Stimulated activated CD8-positive, alpha-beta memory T cell treated with anti-CD3 and anti-CD28 coated beads, Interleukin-2, amount 100 ng/mL, for 48 hours (primary cell): Measurements from ENCODE around the gene RNF113B.

ENCODE experiments used
- DNase-seq, 2 donors: peaks; one replicate each; pipeline ENCODE4 v3.0.0-alpha.2; 2020; ENCODE audit warnings: low read depth in 2 of 2

The RNF113B gene

DNA sequence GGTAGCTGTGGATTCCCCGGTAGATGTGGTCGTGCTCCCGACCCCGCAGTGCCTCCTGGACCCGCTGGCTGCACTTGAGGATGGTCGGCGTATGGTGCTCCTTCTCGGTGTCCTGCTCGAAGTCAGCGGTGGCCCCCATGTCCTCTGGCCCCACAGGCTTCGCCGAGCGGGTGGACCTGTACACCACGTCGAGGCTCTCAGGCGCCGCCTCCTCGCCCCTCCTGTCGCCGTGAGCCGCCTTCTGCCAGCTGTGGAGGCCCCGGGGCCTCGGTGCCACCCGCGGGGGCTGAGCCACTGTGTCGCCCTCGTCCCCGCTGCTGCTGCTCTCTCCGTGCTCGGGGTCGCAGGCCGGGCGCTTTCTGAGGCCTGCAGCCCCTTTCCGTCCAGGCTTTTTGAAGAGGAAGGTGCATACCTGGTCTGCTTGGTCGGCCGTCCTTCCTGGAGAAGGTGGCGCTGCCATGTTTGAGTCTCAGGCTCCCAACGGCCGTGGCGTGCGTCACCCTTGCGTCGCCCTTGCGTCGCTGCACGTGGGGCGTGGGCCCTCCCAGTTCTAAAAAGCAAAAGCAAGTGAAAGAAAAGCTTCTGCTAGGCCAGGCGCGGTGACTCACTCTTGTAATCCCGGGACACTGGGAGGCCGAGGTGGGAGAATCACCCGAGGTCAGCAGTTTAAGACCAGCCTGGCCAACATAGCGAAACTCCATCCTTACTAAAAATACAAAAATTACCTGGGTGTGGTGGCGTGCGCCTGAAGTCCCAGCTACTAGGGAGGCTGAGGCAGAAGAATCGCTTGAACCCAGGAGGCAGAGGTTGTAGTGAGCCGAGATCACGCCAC lies at the start of gene RNF113B:
RNF113B (minus strand) TSS at position 493 of the 832 bp plus-strand sequence; CDS start at position 460, 33 bp downstream.
- DNase-seq, result no peak

- DNase-seq, result no peak
Observed at GRCh38 chr13:98226496-98226895, 49.4 kb upstream of the RNF113B start.

- DNase-seq, result no peak
Observed at GRCh38 chr13:98225036-98225940, 48.2 kb upstream of the RNF113B start.

GRCh38 chr13:98224557-98224956 lies 47.5 kb upstream of the RNF113B start:
- DNase-seq, result no peak

DNA sequence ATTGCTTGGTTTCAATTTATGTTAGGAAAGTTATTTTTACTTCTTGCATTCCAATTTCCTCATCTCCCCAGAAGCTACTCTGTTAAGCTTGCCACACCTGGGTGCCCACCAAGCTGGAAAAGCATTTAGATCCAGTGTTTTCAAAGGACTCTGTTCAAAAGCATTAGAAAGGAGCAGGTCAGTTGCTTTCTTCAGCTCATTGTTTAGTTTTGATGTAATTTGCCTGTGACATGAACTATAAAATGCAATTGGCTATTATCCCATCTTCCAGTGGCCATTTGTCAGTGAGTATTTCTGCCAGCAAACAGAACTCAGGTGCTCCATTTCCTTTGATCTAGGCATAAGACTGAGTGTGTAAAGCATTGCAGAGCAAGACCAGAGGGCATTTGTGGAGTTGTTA lies 46.7 kb upstream of the RNF113B start:
- no peak for DNase-seq

- DNase-seq, result no peak
Observed at GRCh38 chr13:98222816-98223215, 45.7 kb upstream of the RNF113B start.

GRCh38 chr13:98222081-98222554 lies 45.0 kb upstream of the RNF113B start:
- no peak for DNase-seq

GRCh38 chr13:98221234-98221633 lies 44.2 kb upstream of the RNF113B start:
- no peak for DNase-seq

GRCh38 chr13:98220271-98220791 lies 43.3 kb upstream of the RNF113B start:
- no peak for DNase-seq

DNA sequence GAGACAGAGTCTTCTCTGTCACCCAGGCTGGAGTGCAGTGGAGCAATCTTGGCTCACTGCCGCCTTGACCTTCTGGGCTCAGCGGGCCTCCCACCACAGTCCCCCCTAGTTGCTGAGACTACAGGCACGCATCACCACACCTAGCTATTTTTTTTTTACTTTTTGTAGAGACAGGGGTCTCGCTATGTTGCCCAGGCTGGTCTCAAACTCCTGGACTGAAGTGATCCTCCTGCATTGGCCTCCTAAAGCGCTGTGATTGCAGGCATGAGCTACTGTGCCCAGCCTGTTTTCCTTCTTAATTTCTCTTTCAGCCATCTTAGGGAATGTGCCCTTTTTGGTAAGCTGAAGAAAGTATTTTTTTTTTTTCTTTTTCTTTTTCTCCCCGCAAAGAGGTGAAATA lies 42.6 kb upstream of the RNF113B start:
- DNase-seq, result no peak

- DNase-seq, result no peak
Observed at GRCh38 chr13:98217597-98217996, 40.5 kb upstream of the RNF113B start.

DNA sequence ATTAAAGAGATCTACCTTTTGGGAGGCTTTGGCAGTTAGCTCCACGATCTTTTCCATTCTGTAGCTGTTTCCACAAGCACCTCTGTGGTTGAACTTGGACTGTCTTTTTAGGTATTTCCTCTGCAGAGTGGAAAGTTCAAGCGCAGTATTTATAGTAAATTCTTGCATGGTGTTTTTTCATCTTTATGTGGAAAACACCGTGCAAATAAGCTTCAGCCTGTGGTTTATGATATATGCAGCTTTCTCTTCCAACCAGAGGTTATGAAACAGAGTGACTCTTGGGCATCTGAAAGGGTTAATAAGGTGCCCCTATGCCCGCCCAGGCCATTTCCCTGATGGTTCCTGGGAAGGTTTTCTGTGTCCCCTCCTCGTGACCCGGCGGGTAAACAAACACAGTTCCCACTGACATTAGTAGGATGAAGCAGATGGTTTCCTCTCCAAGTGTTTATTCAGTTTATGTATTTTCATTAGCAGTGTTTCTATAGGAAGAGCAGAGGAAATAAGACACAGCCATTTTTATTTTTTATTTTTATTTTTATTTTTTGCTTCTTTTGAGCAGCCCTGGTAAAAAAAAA lies 39.7 kb upstream of the RNF113B start:
- no peak for DNase-seq

DNA sequence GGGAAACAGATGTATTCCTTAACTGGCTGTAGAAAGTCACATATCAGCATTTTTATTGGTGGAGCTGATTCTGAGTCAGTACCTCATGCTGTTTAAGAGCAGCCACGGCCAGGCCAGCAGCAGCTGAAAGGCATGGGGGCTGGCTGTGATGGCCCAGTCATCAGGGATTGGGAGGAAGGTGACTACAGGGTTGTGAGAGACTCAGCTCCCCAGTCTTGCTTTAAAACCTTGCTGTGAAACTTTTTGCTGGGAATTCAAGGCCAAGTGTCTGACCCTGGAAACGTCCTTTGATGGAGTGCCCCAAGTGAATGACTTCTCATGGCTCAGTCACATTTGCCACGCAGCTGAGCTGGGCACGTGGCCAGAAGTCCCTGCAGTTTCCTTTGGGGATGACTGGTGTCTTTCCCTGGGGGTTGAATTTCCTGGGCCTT lies 39.1 kb upstream of the RNF113B start:
- no peak for DNase-seq

DNA sequence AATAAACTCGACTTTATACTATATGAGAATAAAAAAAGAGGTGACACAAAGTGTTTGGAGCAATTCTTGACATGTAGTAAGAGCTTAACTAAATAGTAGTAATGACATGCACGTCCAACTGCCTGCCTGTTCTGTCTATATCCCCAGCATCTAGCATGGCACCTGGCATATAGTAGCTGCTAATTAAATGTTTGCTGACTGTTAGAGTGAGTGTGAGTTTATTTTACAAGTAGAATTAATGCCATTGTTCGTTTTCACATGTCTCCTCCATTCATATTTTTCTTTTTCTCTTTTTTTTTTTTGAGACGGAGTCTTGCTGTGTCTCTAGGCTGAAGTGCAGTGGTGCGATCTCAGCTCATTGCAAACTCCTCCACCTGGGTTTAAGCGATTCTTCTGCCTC lies 38.4 kb upstream of the RNF113B start:
- DNase-seq, result no peak

- DNase-seq, result no peak
Observed at GRCh38 chr13:98214707-98215106, 37.6 kb upstream of the RNF113B start.

GRCh38 chr13:98214008-98214643 lies 37.1 kb upstream of the RNF113B start:
- DNase-seq, result no peak

DNA sequence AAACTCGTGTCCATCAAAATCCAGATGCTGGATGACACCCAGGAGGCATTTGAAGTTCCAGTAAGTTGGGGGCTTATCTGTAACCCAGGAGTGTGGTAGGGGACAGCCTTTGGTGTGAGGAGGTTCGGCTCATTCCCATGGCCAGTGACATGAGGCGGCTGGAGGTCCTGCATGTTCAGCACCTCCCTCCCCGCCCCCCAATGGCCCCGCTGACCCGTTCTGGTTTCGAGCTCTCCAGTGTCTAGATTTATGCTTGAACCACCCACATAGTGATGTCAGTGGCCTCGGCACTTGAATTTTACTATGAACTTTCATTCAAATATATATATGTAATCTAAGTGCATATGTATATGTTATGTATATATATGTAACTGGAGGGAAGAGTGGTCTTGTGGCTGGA lies 36.3 kb upstream of the RNF113B start:
- DNase-seq, result no peak

DNA sequence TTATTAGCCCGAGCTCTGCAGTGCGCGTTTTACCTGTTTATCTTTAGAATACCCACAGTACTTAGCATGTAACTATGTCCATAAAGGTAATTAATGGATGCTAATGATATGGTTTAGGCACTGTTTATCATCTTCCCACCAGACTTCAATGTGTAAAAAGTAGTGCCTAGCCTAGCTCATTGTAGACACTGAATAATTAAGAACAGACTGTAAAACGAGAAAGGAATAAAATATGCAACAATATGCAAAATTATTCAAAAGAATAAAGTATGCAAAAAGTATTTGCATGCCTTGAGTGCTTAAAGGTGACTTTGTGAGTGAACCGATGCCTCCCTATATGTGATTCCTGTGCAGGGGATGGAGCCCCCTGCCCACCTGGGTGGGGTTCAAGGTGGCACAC lies 35.7 kb upstream of the RNF113B start:
- DNase-seq, result no peak

GRCh38 chr13:98208606-98209005 lies 31.5 kb upstream of the RNF113B start:
- no peak for DNase-seq

DNA sequence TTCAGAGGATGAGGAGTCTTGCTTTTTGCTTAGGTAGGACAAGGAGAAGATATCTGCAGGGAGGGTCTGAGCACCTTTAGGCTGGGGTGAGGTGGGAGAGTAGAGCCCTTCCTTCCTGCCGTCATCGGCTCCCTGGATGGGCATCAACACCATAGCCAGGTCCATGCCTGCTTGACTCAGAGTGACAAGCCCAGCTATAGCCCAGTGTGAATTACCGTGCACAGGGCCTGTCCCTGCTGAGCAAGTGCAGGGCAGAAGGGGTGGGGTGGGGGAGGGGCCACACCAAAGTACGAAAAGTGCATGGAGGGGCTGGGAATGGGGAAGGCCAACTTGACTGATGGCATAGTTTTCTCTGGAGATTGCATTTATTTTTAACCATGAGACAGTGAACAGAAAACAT lies 30.3 kb upstream of the RNF113B start:
- DNase-seq, result no peak

GRCh38 chr13:98206946-98207345 lies 29.9 kb upstream of the RNF113B start:
- DNase-seq, result no peak

DNA sequence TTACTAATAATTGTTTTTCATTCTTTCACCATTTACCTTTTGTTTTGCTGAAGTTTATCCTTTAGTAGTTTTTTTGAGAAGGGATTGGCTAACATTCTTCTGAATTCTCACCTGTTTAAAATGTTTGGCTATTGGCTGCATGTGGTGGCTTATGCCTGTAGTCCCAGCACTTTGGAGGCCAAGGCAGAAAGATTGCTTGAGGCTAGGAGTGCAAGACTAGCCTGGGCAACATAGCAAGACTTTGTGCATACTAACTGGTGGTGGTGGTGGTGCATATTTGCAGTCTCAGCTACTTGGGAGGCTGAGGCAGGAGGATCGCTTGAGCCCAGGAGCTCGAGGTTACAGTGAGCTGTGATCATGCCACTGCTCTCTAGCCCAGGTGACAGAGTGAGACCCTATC lies 27.5 kb upstream of the RNF113B start:
- no peak for DNase-seq
